ENCODE measurements around the gene NPFFR1. TPM values are rescaled to one million over a fixed set of nuclear protein-coding genes. Genes with fewer than 3 reads are reported as not detected.

Gene NPFFR1
- 0.01 TPM in 1 of 5 replicates, not detected in the others for total RNA-seq (2022; extraction: Qiagen RNA extraction; ENCODE audit: low read depth)

GRCh38 chr10:70283445-70284399 is at the start of gene NPFFR1:
NPFFR1 (minus strand) TSS chr10:70284004; CDS start chr10:70283676, 328 bp downstream.

GRCh38 chr10:70233109-70233938 is 50.5 kb downstream of the NPFFR1 start, which contains the start of gene PPA1:
PPA1 (minus strand) TSS chr10:70233429; CDS start chr10:70233327, 102 bp downstream.

Other genes starting within 250 kb of the NPFFR1 start
- gene MACROH2A2, start 231.2 kb downstream of the NPFFR1 start, total RNA-seq (2022; extraction: Qiagen RNA extraction; ENCODE audit: low read depth): 24.8 to 31.5 TPM (median 28.6 TPM) in 5 replicates
- gene AIFM2, start 151.2 kb downstream of the NPFFR1 start, total RNA-seq (2022; extraction: Qiagen RNA extraction; ENCODE audit: low read depth): 28.7 to 37.7 TPM (median 37.3 TPM) in 5 replicates
- 12.5 to 20.0 TPM (median 18.1 TPM) in 5 replicates for gene TYSND1, start 137.3 kb downstream of the NPFFR1 start, total RNA-seq (2022; extraction: Qiagen RNA extraction; ENCODE audit: low read depth)
- 74.9 to 120 TPM (median 81.1 TPM) in 5 replicates for gene SAR1A, start 113.5 kb downstream of the NPFFR1 start, total RNA-seq (2022; extraction: Qiagen RNA extraction; ENCODE audit: low read depth)
- 184 to 232 TPM (median 201 TPM) in 5 replicates for gene PPA1, start 50.6 kb downstream of the NPFFR1 start, total RNA-seq (2022; extraction: Qiagen RNA extraction; ENCODE audit: low read depth)
- 15.6 to 19.7 TPM (median 18.1 TPM) in 5 replicates for gene LRRC20, start 98.6 kb upstream of the NPFFR1 start, total RNA-seq (2022; extraction: Qiagen RNA extraction; ENCODE audit: low read depth)
- gene EIF4EBP2, start 120.1 kb upstream of the NPFFR1 start, total RNA-seq (2022; extraction: Qiagen RNA extraction; ENCODE audit: low read depth): 10.9 to 16.5 TPM (median 15.8 TPM) in 5 replicates
- gene NODAL, start 157.7 kb upstream of the NPFFR1 start, total RNA-seq (2022; extraction: Qiagen RNA extraction; ENCODE audit: low read depth): not detected in 5 replicates
- 5.0 to 7.9 TPM (median 7.1 TPM) in 5 replicates for gene PALD1, start 194.8 kb upstream of the NPFFR1 start, total RNA-seq (2022; extraction: Qiagen RNA extraction; ENCODE audit: low read depth)

All from A549 treated with RU486 at 1 μM for 4 hours (cell line).